ENCODE results near the gene CHPT1. TPM values are rescaled to one million over a fixed set of nuclear protein-coding genes. Genes with fewer than 3 reads are reported as not detected.

Gene CHPT1
- total RNA-seq, 1 donor from 2014 or later = 12.7 TPM

DNA sequence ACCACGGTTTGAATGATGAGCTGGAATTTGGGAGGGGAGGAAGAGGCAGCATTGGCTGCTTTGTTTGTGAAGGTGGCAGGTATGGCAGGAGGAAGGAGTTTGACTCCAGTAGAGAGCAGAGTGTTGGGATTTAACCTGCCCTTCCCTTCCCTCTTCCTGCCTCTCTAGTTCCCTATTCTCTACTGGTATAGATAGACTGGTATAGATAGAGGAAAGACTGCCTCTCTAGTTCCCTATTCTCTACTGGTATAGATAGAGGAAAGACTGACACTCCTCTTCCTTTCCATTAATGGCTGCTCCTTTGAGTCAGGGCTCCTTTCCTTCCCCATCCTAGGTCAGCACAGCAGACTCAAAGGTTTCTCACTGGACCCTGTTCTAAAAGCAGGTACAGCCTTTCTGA lies 50.3 kb downstream of the CHPT1 start:
- DNase-seq (ENCODE audit: low spot score) = no peak
- H3K4me1 ChIP-seq = no peaks in the 10 kb centered on the region
- no peaks in the 10 kb centered on the region for H3K9me3 ChIP-seq (ENCODE audit: low read depth)
- no peak overlapping the region for H2AFZ ChIP-seq (replicated peaks)
- no peak overlapping the region for H3K27ac Mint-ChIP-seq
- no peaks in the 10 kb centered on the region for H3K79me2 ChIP-seq (ENCODE audit: low read depth)
- no peak overlapping the region for H3K4me3 Mint-ChIP-seq
- H3K4me1 Mint-ChIP-seq = no peaks in the 10 kb centered on the region
- H3K4me2 ChIP-seq = no peak overlapping the region
- H3K4me3 ChIP-seq = no peak overlapping the region
- TF ChIP-seq, protein P1, sequence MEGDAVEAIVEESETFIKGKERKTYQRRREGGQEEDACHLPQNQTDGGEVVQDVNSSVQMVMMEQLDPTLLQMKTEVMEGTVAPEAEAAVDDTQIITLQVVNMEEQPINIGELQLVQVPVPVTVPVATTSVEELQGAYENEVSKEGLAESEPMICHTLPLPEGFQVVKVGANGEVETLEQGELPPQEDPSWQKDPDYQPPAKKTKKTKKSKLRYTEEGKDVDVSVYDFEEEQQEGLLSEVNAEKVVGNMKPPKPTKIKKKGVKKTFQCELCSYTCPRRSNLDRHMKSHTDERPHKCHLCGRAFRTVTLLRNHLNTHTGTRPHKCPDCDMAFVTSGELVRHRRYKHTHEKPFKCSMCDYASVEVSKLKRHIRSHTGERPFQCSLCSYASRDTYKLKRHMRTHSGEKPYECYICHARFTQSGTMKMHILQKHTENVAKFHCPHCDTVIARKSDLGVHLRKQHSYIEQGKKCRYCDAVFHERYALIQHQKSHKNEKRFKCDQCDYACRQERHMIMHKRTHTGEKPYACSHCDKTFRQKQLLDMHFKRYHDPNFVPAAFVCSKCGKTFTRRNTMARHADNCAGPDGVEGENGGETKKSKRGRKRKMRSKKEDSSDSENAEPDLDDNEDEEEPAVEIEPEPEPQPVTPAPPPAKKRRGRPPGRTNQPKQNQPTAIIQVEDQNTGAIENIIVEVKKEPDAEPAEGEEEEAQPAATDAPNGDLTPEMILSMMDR (IDR thresholded peaks at IDR 0.05) = no peak
- no peak for TF ChIP-seq EZH2phosphoT487 (IDR thresholded peaks at IDR 0.05)
- TF ChIP-seq EZH2 (IDR thresholded peaks at IDR 0.05) = no peak
- no peak overlapping the region for H3K9ac ChIP-seq
- no peaks in the 10 kb centered on the region for H4K20me1 ChIP-seq (ENCODE audit: low read depth)
- no peaks in the 10 kb centered on the region for H3F3A ChIP-seq (ENCODE audit: low read depth)
- no peaks in the 10 kb centered on the region for H3K27me3 Mint-ChIP-seq (ENCODE audit: insufficient read depth, low read depth)
- no peak overlapping the region for H3K27ac ChIP-seq
- H3K27me3 ChIP-seq = no peaks in the 10 kb centered on the region
- no peaks in the 10 kb centered on the region for H3K9me3 Mint-ChIP-seq
- H3K36me3 Mint-ChIP-seq = no peaks in the 10 kb centered on the region
- no peaks in the 10 kb centered on the region for H3K36me3 ChIP-seq

- TF ChIP-seq EZH2 (IDR thresholded peaks at IDR 0.05) = no peak
- TF ChIP-seq, protein P1 (IDR thresholded peaks at IDR 0.05) = no peak
- no peak for TF ChIP-seq EZH2phosphoT487 (IDR thresholded peaks at IDR 0.05)
- no peaks in the 10 kb centered on the region for H3K4me1 Mint-ChIP-seq
- Histone ChIP-seq H3K4me1 (no peaks in the 10 kb centered on the region), H3K36me3 (no peaks in the 10 kb centered on the region), H4K20me1 (ENCODE audit: low read depth) (no peaks in the 10 kb centered on the region), H3K27me3 (no peaks in the 10 kb centered on the region), H3K9ac (no peak overlapping the region), H3K9me3 (ENCODE audit: low read depth) (no peaks in the 10 kb centered on the region), H3F3A (ENCODE audit: low read depth) (no peaks in the 10 kb centered on the region), H2AFZ (replicated peaks) (no peak overlapping the region), H3K79me2 (ENCODE audit: low read depth) (no peaks in the 10 kb centered on the region), H3K4me2 (no peak overlapping the region), H3K27ac (no peak overlapping the region), H3K4me3 (no peak overlapping the region)
- no peaks in the 10 kb centered on the region for H3K36me3 Mint-ChIP-seq
- H3K9me3 Mint-ChIP-seq = no peaks in the 10 kb centered on the region
- DNase-seq (ENCODE audit: low spot score) = no peak
- no peaks in the 10 kb centered on the region for H3K27me3 Mint-ChIP-seq (ENCODE audit: insufficient read depth, low read depth)
- H3K27ac Mint-ChIP-seq = no peak overlapping the region
- H3K4me3 Mint-ChIP-seq = no peak overlapping the region
These were observed 51.5 kb downstream of the CHPT1 start for GRCh38 chr12:101748907-101749306.

DNA sequence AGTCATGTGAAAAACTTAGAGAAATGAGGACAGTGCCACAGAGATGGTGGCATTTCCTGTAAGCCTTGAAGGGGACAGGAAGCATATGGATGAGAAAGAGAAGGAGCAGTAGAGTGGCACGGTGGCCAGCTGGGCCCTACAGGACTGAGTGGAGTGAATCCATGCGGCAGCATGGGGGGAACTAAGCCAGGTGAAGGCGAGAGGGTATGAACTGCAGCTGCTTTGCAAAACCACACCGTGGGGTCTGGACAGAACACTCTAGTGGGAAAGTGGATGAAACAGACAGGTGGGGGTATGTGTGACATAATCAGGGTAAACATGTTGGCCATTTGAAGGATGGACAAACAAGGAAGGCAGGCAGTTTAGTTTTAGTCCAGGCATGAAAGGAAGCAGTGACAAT lies 52.2 kb downstream of the CHPT1 start:
- H3K27ac Mint-ChIP-seq = no peak overlapping the region
- no peak for DNase-seq (ENCODE audit: low spot score)
- no peaks in the 10 kb centered on the region for H3K4me1 Mint-ChIP-seq
- Histone ChIP-seq H3K79me2 (ENCODE audit: low read depth) (no peaks in the 10 kb centered on the region), H3K36me3 (no peaks in the 10 kb centered on the region), H3F3A (ENCODE audit: low read depth) (no peaks in the 10 kb centered on the region), H3K4me3 (no peak overlapping the region), H4K20me1 (ENCODE audit: low read depth) (no peaks in the 10 kb centered on the region), H3K27ac (no peak overlapping the region), H2AFZ (replicated peaks) (no peak overlapping the region), H3K9me3 (ENCODE audit: low read depth) (no peaks in the 10 kb centered on the region), H3K27me3 (no peaks in the 10 kb centered on the region), H3K9ac (no peak overlapping the region), H3K4me2 (no peak overlapping the region), H3K4me1 (no peaks in the 10 kb centered on the region)
- H3K27me3 Mint-ChIP-seq (ENCODE audit: insufficient read depth, low read depth) = no peaks in the 10 kb centered on the region
- H3K36me3 Mint-ChIP-seq = no peaks in the 10 kb centered on the region
- H3K4me3 Mint-ChIP-seq = no peak overlapping the region
- TF ChIP-seq EZH2 (IDR thresholded peaks at IDR 0.05) = no peak
- TF ChIP-seq EZH2phosphoT487 (IDR thresholded peaks at IDR 0.05) = no peak
- TF ChIP-seq, protein P1 (IDR thresholded peaks at IDR 0.05) = no peak
- no peaks in the 10 kb centered on the region for H3K9me3 Mint-ChIP-seq
